ENCODE data around the gene COL13A1.

DNA sequence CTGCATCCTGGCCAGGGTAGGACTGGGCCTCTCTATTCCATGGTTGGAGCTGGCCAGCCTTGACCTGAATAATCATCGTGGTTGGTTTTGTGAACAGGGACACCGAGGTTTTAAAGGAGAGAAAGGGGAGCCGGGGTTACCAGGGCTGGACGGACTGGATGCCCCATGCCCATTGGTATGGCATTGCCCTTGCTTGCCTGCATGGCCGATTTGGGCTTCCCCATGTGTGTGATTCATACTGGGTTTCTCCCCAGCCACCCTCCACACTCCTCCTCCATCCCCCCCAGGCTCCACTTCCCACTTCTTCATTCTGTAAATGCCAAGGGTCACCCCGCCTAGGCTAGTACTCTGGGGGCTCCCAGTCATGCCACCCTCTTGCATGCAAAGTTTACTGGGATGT, 152.1 kb downstream of the COL13A1 start:
- TF ChIP-seq POLR2AphosphoS5 (IDR thresholded peaks at IDR 0.05) (no peak), POLR2A (IDR thresholded peaks at IDR 0.05) (no peak)
- TF ChIP-seq, protein P1, sequence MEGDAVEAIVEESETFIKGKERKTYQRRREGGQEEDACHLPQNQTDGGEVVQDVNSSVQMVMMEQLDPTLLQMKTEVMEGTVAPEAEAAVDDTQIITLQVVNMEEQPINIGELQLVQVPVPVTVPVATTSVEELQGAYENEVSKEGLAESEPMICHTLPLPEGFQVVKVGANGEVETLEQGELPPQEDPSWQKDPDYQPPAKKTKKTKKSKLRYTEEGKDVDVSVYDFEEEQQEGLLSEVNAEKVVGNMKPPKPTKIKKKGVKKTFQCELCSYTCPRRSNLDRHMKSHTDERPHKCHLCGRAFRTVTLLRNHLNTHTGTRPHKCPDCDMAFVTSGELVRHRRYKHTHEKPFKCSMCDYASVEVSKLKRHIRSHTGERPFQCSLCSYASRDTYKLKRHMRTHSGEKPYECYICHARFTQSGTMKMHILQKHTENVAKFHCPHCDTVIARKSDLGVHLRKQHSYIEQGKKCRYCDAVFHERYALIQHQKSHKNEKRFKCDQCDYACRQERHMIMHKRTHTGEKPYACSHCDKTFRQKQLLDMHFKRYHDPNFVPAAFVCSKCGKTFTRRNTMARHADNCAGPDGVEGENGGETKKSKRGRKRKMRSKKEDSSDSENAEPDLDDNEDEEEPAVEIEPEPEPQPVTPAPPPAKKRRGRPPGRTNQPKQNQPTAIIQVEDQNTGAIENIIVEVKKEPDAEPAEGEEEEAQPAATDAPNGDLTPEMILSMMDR (IDR thresholded peaks at IDR 0.05 in 8 of 11, conservative IDR thresholded peaks at IDR 0.05 in 3 of 11): no peak
